Left kidney (tissue), 2 donors: Measurements from ENCODE around the gene SPACDR. TPM values are rescaled to one million over a fixed set of nuclear protein-coding genes. Genes with fewer than 3 reads are reported as not detected.

Experiments used
- DNase-seq: peaks from one replicate; pipeline ENCODE4 v3.0.0-alpha.2; 2013
- polyA plus RNA-seq: library from polyadenylated mRNA; unstranded; fragments of 120-200 nt; gene quantifications from one replicate; pipeline ENCODE4 v1.2.1, GENCODE V29; 2013; ENCODE audit not compliant: insufficient read length

The SPACDR gene
- polyA plus RNA-seq, 1 donor: 1.2 TPM

DNA sequence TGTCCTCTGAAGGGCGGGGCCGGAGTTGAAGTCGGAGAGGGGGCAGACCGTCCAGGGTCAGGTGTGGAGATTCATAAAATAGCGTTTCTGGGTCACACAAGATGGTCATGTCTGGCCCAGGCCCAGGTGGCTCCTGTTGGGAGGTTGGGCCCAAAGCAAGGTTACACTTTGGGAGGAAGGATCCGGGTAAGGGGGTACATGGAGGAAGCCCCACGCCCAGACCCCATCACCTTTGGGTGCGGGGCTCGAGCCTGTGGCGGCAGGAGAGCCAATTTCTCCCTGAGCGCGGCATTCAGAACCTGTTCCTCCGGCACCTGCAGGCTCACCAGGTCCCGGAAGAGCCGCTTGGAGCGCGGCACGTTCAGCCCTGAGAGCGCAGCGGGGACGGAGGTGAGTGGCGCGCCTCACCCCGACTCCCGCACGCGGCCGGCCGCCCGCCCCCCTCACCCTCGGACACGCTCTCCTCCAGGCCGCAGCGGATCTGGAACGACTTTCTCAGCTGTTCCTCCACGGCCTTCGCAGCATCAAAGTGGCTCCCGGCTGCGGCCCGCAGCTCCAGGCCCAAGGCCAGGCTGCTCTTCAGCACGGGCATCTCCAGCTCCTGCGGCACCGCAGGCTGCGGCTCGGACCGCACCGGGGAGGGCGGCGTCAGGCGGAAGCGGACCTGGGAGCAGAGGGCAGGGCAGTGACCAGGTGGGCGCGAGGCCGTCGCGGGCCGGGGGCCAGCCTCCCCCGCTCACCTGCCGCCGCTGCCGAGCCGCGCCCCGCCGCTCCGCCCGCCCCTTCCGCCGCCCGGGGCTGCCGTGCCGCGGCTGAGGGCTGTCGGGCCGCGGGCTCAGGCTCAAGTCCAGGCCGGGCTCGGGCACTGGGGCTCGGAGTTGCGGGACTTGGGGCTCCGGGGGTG is 28.4 kb downstream of the SPACDR start:
- no peak for DNase-seq

DNA sequence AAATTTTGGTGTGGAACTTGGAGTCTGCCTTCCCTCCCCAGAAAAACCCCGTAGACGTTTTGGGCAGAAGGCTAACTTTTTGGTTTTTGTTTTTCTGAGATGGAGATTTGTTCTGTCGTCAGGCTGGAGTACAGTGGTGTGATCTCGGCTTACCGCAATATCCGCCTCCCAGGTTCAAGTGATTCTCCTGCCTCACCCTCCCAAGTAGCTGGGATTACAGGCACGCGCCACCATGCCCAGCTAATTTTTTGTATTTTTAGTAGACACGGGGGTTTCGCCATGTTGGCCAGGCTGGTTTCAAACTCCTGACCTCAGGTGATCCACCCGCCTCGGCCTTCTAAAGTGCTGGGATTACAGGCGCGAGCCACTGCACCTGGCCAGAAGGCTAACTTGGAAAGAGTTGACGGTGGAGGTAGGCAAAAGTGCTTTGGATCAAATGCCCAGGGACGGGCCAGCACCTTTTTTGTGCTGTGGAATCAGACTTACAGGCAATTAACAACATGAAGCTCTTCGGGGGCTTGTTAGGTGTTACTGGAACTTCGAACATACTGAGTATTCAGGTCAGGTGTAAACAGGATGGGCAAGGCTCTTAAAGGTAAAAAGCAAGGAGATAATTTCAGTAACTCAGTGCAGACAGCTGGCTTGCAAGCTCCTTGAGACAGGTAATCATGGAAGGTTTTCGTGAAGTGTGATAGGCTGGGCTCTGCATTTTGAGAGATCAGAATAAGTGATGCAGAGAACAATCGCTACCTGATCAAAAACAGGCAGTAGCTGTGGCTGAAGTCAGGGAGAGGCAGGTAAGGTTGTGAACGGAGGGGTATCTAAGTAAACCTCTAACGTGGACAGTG is 29.5 kb downstream of the SPACDR start:
- no peak for DNase-seq

DNA sequence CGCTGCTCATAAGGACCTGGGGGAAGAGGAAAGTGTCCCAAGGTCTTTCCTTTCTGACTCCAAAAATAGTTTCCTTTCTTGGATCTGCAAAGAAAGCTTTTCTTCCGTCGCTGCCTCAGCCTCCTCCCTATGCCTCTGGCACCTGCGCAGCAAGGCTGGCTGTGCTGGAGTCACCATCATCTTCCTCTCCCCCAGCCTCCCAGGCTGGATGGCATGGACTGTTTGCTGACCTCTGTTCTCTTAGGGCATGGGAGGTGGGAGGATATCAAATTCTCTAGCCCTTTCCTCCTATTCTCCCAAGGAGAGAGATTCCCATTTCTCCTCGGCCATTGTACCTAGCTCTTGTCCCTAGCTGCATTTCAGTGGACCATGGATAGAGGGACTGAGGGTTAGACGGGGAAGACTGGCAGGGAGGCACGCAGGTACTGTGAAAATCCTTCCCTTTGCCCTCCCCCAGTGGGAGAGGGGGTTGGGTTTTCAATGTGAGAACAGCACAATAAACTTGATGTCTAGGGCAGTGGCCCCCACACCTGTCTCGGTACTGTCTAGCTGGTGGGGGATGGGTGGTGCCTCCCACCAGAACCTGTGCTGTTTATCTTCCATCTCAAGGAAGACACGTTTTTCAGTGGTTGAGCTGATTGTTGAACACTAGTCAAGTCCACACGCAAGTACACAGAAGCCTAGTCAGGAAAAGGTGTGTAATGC is 30.3 kb downstream of the SPACDR start:
- DNase-seq: no peak

DNA sequence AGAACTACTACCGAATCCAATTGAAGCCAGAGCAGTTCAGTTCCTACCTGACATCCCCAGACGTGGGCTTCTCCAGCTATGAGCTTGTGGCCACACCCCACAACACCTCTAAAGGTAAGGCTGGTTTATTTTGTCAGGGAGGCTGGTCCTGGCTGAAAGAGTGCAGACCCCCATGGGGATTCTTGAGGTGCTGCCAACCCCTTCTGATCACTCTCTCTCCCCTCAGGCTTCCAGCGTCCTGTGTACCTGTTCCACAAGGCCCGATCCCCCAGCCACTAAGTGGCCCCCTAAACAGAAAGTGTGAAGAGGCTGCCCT is 30.8 kb downstream of the SPACDR start:
- no peak for DNase-seq

DNA sequence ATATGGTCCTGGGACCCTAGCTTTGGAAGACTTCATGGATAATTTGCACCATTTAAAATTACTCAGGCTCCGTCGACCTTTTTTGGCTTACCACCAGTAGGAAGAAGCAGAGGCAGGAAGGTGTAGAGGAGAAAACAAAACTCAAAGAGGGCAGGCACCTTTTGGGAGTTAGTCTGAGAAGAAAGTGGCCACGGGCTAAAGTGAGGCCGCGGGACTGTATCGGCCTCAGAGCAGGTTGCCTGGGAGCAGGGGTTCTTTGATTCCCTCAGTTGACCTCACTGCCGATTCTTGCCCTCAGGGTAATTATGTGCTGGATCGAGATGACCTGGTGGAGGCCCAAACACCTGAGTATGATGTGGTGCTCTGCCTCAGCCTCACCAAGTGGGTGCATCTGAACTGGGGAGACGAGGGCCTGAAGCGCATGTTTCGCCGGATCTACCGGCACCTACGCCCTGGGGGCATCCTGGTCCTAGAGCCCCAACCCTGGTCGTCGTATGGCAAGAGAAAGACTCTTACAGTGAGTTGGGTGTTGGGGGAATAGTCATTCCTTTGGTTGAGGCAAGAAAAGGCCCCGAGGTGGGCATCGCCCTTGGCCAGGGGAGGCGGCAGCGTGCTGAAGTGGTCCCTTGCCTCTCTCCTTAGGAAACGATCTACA is 31.3 kb downstream of the SPACDR start:
- DNase-seq: no peak

DNA sequence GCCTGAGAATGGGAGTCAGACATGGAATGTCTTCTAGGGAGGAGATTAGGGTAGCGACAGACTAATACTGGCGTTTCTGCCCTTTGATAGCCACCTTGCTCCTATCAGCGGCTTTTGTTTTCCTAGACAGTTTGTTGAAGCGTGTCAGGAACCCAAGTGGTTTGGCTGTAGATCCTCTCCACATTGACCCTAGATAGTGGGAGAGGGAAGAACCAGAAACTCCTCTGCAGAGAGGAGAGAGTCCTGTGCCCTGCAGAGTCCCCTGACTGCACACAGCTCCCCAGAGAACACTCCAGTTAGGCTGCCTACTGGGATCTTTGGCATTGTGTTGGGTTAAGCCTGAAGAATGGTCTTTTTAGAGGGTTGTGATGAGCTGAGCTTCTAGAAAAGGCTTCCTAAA is 32.0 kb downstream of the SPACDR start:
- DNase-seq: no peak

DNA sequence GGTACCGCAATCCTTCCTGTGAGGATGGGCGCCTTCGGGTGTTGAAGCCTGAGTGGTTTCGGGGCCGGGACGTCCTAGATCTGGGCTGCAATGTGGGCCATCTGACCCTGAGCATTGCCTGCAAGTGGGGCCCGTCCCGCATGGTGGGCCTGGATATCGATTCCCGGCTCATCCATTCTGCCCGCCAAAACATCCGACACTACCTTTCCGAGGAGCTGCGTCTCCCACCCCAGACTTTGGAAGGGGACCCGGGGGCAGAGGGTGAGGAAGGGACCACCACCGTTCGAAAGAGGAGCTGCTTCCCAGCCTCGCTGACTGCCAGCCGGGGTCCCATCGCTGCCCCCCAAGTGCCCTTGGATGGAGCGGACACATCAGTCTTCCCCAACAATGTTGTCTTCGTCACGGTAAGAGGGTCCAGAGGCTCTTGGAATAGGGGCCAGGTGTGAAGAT is 32.7 kb downstream of the SPACDR start:
- DNase-seq: no peak

DNA sequence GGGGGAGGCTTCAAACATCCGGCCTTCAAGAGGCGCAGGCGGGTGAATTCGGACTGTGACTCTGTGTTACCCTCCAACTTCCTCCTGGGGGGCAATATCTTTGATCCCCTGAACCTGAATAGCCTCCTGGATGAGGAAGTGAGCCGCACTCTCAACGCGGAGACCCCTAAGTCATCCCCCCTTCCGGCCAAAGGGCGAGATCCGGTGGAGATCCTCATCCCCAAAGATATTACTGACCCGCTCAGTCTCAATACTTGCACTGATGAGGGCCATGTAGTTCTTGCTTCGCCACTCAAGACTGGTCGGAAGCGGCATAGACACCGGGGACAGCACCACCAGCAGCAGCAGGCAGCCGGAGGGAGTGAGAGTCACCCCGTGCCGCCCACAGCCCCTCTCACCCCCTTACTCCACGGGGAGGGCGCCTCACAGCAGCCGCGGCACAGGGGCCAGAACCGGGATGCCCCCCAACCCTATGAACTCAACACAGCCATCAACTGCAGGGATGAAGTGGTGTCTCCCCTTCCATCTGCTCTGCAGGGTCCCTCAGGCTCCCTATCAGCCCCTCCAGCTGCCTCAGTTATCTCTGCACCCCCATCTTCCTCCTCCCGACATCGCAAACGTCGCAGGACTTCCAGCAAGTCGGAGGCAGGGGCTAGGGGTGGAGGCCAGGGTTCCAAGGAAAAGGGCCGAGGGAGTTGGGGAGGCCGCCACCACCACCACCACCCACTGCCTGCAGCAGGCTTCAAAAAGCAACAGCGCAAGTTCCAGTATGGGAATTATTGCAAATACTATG is 33.4 kb downstream of the SPACDR start:
- DNase-seq: no peak

DNA sequence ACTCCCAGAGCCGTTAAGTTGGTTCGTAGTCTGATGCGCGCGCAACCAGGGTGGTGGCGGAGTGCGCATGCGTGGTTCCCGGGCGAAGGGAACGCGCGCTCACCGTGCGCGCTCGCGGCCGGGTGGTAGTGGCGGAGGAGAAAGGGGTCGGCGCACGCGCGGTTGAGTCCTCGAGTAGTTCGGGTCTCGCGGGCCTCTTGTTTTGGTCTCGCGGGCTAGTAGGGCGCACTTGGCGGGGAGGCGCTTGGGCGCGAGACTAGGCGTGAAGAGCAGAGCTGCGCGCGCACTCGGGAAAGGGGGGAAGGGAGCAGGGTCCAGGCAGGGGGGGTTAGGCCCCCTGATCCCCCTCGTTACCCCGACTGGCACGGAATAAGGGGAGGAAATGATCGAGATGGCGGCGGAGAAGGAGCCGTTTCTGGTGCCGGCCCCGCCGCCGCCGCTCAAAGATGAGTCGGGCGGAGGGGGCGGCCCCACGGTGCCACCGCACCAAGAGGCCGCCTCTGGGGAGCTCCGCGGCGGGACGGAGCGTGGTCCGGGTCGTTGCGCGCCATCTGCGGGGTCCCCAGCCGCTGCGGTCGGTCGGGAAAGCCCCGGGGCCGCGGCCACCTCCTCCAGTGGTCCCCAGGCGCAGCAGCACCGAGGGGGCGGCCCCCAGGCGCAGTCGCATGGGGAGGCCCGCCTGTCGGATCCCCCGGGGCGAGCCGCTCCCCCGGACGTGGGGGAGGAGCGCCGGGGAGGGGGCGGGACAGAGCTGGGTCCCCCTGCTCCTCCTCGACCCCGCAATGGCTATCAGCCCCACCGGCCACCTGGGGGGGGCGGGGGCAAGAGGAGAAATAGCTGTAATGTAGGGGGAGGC is 34.2 kb downstream of the SPACDR start, which contains the start of gene MEPCE:
Gene MEPCE, plus strand, starts transcription at position 195 of the 856 bp plus-strand sequence. Its CDS starts 188 bp downstream, at position 383.
- peak; percentile 94 for DNase-seq

DNA sequence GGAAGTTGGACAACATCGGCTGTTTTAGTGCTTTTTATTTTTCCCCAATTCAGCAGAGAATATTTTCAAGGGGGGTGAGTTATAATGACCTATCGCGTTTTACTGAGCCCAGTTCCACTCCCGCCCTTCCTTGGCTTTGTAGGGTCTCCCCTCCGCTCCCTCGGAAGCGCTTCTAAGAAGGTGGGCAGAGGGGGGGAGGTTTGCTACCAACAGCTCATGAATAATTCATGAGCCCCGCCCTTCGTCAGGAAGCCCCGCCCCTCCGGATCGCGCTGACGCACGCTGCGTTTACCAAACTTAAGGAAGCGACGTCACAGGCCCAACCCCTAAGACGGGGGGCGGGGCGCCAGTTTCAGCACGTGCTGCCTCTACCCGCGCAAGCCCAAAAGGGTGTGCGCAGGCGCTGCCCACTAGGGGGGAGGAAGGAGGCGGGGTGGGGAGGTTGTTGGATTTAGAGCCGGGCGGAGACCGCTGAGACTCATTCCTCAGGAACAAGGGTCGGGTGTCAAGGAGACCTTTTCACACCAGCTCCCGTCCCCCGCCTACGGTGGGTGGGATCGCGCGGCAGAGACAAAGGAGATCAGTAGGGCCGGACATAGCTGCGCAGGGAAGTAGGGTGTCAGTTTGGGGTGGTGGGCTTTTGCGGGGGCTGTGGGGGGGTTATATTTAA is 35.0 kb downstream of the SPACDR start:
- peak; percentile 100 for DNase-seq

DNA sequence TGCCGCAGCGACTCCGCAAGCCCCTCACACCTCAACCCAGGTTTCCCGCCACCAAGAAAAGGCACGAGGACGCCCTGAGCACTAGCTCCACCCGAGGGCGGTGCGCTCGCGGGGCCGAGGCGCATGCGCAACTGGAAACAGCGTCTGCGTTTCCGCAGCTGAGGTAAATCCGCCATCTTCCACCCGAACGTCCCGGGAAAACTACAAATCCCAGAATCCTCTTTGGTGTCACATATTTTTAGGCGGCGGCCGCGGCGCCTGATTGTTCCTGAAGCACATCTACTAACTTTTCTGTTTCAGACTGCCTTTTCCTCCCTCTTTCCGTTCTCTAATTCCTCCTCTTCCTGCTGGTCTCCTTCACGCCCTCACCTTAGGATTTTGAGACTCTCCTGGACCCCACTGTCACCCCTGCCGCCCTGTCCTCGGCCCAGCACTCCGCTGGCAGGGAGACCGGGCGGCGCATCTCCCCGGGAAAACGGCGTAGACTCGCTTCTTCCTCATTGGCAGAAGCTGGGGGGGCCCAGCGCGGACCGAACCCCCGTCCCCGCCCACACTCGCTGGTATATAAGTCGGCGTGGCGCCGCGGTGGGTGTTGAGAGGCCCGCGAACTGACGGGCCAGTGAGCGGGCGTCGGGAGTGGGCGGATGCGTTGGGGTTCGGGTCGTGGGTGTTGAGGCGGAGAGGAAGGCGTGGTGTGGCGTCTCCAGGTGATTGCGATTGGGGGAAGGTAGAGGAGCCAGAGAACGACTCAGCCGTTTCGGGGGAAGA is 35.7 kb downstream of the SPACDR start, which contains the start of gene ZCWPW1:
Gene ZCWPW1, minus strand, starts transcription at position 505 of the 768 bp plus-strand sequence. CDS start 8,054 bp downstream, outside the sequence.
- DNase-seq: peak; percentile 97

DNA sequence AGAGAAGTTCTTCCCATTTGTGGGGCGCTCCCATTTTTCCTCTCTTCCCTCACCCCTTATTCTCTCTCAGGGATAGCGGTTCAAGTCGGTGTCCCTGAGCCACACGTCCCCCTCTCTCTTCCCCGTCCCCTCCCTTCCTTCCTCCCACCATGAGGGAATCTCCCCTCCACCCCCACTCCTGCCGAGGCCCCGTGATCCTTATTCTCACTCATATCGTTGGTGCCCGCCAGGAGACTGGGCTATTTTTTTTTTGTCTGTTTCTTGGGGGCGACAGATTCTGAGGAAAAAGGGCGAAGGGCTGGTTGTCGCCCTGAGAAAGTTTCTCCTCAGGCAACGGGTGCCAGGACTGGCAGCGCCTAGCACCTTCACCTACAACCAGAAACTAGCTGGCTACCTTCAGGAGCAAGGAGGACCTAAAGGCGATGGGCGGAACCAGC is 36.3 kb downstream of the SPACDR start:
- no peak for DNase-seq

DNA sequence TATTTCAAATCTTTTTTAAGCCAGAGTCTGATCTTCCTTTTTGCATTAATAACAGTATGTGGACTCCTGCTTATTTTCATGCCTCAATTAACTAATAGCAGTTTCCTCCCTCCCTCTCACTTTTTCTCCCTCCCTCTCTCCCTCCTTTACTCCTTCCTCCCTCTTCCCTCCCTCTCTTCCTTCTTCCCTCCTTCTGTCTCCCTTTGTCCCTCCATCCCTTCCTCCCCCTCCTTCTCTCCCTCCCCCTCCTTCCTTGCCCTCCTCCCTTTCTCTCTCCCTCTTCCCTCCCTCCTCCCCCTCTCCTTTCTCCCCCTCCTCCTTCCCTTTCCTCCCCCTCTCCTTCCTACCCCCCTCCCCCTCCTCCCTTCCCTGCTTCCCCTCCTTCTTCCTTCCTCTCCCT is 37.5 kb downstream of the SPACDR start:
- DNase-seq: no peak

DNA sequence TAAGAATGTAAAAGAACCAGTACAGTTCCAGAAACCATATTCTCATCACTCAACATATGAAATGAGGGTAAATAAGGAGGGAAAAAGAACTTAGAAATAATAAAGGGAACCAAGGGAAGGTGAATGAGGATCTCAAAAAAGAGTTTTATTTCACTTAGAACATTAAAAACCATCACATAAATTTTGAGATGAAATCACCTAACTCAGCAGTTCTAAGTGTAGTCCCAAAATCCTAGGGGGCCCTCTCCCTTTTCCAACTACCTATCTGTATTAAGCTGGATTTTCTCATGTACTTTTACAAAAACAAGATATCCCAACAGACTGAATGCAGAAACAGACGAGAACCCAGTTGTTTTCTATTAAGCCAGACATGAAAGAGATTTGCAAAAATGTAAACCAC is 38.7 kb downstream of the SPACDR start:
- DNase-seq: no peak

DNA sequence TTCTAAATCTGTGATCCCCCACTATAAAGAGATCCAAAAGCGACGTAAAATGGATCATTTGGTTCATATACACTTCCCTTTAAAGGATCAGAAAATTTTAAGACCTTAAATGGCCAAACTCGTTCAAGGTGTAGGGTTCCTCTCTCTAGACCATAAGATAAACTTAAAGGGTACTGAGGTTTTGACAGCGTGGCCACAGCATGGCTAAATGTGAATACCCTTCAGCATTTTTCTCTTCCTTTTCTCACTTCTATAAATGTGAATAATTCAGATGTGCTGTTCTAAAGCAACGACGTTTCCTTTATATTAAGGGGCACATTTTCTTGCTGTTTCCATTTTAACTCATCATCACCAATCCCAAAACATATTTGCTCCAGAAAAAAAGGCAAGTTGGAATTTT is 40.7 kb downstream of the SPACDR start:
- DNase-seq: no peak

DNA sequence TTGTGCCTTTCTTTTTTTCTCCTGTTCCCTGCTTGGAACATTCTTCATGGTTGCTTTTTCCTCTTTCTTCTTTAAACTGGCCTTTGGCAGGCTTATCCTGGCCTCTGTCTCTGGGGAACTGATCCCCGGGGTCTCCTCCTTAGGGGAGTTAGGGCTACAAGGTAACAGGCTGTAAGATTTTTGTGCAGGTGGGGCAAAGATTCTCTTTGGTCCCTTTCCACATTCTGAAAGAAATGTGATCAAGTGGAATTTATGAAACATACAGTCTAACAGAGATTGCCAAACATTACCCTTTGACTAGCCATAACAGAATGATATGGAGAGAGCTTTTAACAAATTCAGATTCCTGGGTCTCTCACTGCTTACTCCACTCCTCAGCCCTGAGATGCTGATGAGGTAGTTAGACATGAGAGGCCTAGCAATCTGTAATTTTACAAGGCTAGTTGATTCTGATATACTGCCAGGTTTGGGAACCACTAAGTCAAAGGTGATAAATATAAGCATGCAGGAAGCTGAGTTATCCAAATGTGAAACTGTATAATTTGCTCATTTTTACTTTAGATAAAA is 44.3 kb downstream of the SPACDR start:
- DNase-seq: no peak

DNA sequence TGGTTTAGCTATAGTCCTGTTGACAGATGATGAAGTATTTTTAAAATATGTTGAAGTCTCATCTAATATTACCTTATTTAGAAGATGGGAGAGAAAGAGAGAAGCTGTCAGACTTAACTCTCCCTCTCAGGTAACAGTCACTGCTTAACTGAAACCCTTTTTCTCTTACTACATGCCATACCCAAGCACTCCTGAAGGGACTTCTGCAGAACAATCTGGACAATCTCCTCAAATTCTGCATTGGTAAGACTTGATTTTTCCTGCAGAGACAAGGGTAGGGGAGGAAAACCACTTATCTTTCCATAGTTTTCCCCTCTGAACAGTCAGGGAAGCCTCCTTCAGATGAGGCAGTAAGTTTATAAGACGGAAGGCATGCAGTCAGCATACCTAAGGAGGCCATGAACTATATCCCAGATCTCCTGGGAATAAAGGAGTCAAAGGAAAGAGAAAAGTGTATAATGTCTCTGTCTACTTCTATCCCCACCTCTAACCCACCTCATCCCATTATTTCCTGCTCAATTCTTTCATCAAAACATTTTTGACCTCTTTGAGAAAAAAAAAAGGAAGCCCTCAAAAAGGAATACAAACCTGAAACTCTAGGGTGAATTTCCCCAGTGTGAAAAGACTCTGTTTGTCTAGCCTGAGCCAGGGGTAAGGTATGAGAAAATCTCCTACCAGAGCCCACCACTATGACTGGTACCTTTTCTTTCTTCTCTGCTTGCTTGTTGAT is 45.0 kb downstream of the SPACDR start:
- no peak for DNase-seq
